ENCODE results near the gene PRRC2B.

- TF ChIP-seq POLR2A (IDR thresholded peaks at IDR 0.05), result no peak
- TF ChIP-seq CTCF (IDR thresholded peaks at IDR 0.05 in 8 of 11, conservative IDR thresholded peaks at IDR 0.05 in 3 of 11), result no peak
Observed at GRCh38 chr9:131485728-131486422, 92.0 kb downstream of the PRRC2B start.

Data from spleen (tissue), 7 donors.